Endodermal cell (in vitro differentiated cells): Measurements from ENCODE around the gene DBH. TPM values are rescaled to one million over a fixed set of nuclear protein-coding genes. Genes with fewer than 3 reads are reported as not detected.

ENCODE experiments used
- DNase-seq: peaks from one replicate; pipeline ENCODE4 v3.0.0-alpha.2; 2017
- H3K27ac ChIP-seq: 2 replicates; pipeline ENCODE4 v1.5.1; 2013; ENCODE audit warnings: mild to moderate bottlenecking, low read depth, low read length, moderate library complexity
- H3K27me3 ChIP-seq: 2 replicates; pipeline ENCODE4 v1.6.1; 2013; ENCODE audit warnings: mild to moderate bottlenecking, low read length, moderate library complexity; ENCODE audit not compliant: insufficient read depth, control insufficient read depth, poor library complexity, severe bottlenecking
- H3K36me3 ChIP-seq: 2 replicates; pipeline ENCODE4 v1.7.0; 2013; ENCODE audit warnings: mild to moderate bottlenecking, low read length, moderate library complexity; ENCODE audit not compliant: control insufficient read depth, insufficient read depth
- H3K4me1 ChIP-seq: one replicate; pipeline ENCODE4 v1.7.0; 2013; ENCODE audit warnings: low read length; ENCODE audit not compliant: control insufficient read depth, insufficient read depth
- H3K4me3 ChIP-seq: 2 replicates; pipeline ENCODE4 v1.5.1; 2013; ENCODE audit warnings: mild to moderate bottlenecking, low read length, moderate library complexity
- H3K9ac ChIP-seq: 2 replicates; pipeline ENCODE4 v1.6.1; 2013; ENCODE audit warnings: mild to moderate bottlenecking, low read length, moderate library complexity; ENCODE audit not compliant: poor library complexity, severe bottlenecking; ENCODE audit errors: extremely low read depth
- H3K9me3 ChIP-seq: 2 replicates; pipeline ENCODE4 v1.6.1; 2013; ENCODE audit warnings: mild to moderate bottlenecking, low read length, moderate library complexity; ENCODE audit not compliant: control insufficient read depth
- H3K27ac Mint-ChIP-seq: 2 replicates; pipeline ENCODE4 v1.8.0; 2020; ENCODE audit warnings: mixed read lengths
- H3K27me3 Mint-ChIP-seq: 2 replicates; pipeline ENCODE4 v1.8.0; 2021; ENCODE audit warnings: mild to moderate bottlenecking, mixed read lengths; ENCODE audit not compliant: insufficient read depth
- H3K36me3 Mint-ChIP-seq: 2 replicates; pipeline ENCODE4 v1.8.0; 2020; ENCODE audit warnings: low read depth, mixed read lengths
- H3K4me1 Mint-ChIP-seq: 2 replicates; pipeline ENCODE4 v1.8.0; 2020; ENCODE audit warnings: mixed read lengths
- H3K4me3 Mint-ChIP-seq: 2 replicates; pipeline ENCODE4 v1.8.0; 2020; ENCODE audit warnings: mild to moderate bottlenecking, moderate library complexity, mixed read lengths
- H3K9me3 Mint-ChIP-seq: 2 replicates; pipeline ENCODE4 v1.8.0; 2020; ENCODE audit warnings: mild to moderate bottlenecking, mixed read lengths
- CTCF ChIP-seq: fragments of 200-600 bp; sonication (generic); conservative IDR thresholded peaks from 2 replicates; pipeline ENCODE4 v1.5.0; 2021; ENCODE audit warnings: antibody characterized with exemption, mild to moderate bottlenecking
- WGBS, 2 experiments: methylation state at CpG; one replicate each; pipeline versions ENCODE4 v1.1.5 to v1.1.7; 2013; ENCODE audit warnings: missing lambda C conversion rate in 2 of 2, mixed read lengths in 1 of 2; ENCODE audit not compliant: insufficient coverage in 1 of 2, insufficient read length in 1 of 2; 5-methylcytosine and 5-hydroxymethylcytosine counted together
- total RNA-seq, 2 donors: library from RNA; stranded (reverse); fragmentation: NEBNext Ultra II Directional in 1 of 2; extraction: Animal tissue kit (Norgen Biotek cat#: 25700) in 1 of 2; gene quantifications; 2 replicates in 1 of 2; 3 replicates in 1 of 2; pipeline ENCODE4 v1.2.1, GENCODE V29; 2021

The DBH gene
- total RNA-seq, 2 donors from 2014 or later = not detected

GRCh38 chr9:133641861-133642595 lies 5.9 kb downstream of the DBH start:
- H3K4me1 ChIP-seq = no peaks in the 10 kb centered on the region
- no peak overlapping the region for H3K4me3 ChIP-seq
- Mint-ChIP-seq H3K27me3 (no peaks in the 10 kb centered on the region), H3K27ac (no peak overlapping the region), H3K9me3 (no peaks in the 10 kb centered on the region), H3K36me3 (no peaks in the 10 kb centered on the region), H3K4me1 (no peaks in the 10 kb centered on the region), H3K4me3 (no peak overlapping the region)
- TF ChIP-seq CTCF = no peak
- no peaks in the 10 kb centered on the region for H3K9me3 ChIP-seq
- no peaks in the 10 kb centered on the region for H3K27me3 ChIP-seq
- no peak for DNase-seq
- H3K9ac ChIP-seq = no peak overlapping the region
- no peak overlapping the region for H3K27ac ChIP-seq
- WGBS, 2 experiments = 89 to 94% methylated on average over 19 to 25 of the region's 25 CpGs
- no peaks in the 10 kb centered on the region for H3K36me3 ChIP-seq

- Histone ChIP-seq H3K9ac (no peak overlapping the region), H3K4me3 (no peak overlapping the region), H3K9me3 (no peaks in the 10 kb centered on the region), H3K4me1 (no peaks in the 10 kb centered on the region), H3K27me3 (no peaks in the 10 kb centered on the region), H3K36me3 (no peaks in the 10 kb centered on the region), H3K27ac (no peak overlapping the region)
- Mint-ChIP-seq H3K27ac (no peak overlapping the region), H3K9me3 (no peaks in the 10 kb centered on the region), H3K36me3 (no peaks in the 10 kb centered on the region), H3K4me1 (no peaks in the 10 kb centered on the region), H3K4me3 (no peak overlapping the region), H3K27me3 (no peaks in the 10 kb centered on the region)
- TF ChIP-seq CTCF = no peak
- no peak for DNase-seq
- WGBS, 2 experiments = 90 to 92% methylated on average over 15 to 16 of the region's 16 CpGs
These were observed 6.7 kb downstream of the DBH start for GRCh38 chr9:133642708-133643361.

- H3K4me1 ChIP-seq = no peaks in the 10 kb centered on the region
- H3K27ac ChIP-seq = no peak overlapping the region
- no peaks in the 10 kb centered on the region for H3K9me3 ChIP-seq
- no peaks in the 10 kb centered on the region for H3K4me1 Mint-ChIP-seq
- no peaks in the 10 kb centered on the region for H3K27me3 ChIP-seq
- TF ChIP-seq CTCF = no peak
- no peaks in the 10 kb centered on the region for H3K9me3 Mint-ChIP-seq
- H3K4me3 Mint-ChIP-seq = no peak overlapping the region
- no peak overlapping the region for H3K4me3 ChIP-seq
- 92 to 93% methylated on average over 5 to 20 of the region's 20 CpGs for WGBS, 2 experiments
- H3K27ac Mint-ChIP-seq = no peak overlapping the region
- no peaks in the 10 kb centered on the region for H3K27me3 Mint-ChIP-seq
- no peaks in the 10 kb centered on the region for H3K36me3 ChIP-seq
- H3K36me3 Mint-ChIP-seq = no peaks in the 10 kb centered on the region
- no peak for DNase-seq
- H3K9ac ChIP-seq = no peak overlapping the region
These were observed 7.2 kb downstream of the DBH start for GRCh38 chr9:133643362-133643755.
